Fibroblast of lung (primary cell): ENCODE measurements around the gene MYO6. TPM values are rescaled to one million over a fixed set of nuclear protein-coding genes. Genes with fewer than 3 reads are reported as not detected.

Experiments used
- DNase-seq, 2 donors: peaks; one replicate each; pipeline versions ENCODE4 v3.0.0 to v3.0.0-alpha.2; 2010; ENCODE audit warnings: low read depth in 2 of 2
- H2AFZ ChIP-seq: 2 replicates; pipeline ENCODE4 v1.5.1; 2012; ENCODE audit warnings: low read length, control low read depth, inconsistent platforms
- H3K27ac ChIP-seq: 2 replicates; pipeline ENCODE4 v1.5.1; 2011; ENCODE audit warnings: low read length, control low read depth; ENCODE audit not compliant: insufficient read depth
- H3K27me3 ChIP-seq: 2 replicates; pipeline ENCODE4 v1.5.1; 2011; ENCODE audit warnings: mild to moderate bottlenecking, low read length; ENCODE audit not compliant: control insufficient read depth, insufficient read depth
- H3K36me3 ChIP-seq: 2 replicates; pipeline ENCODE4 v1.5.1; 2011; ENCODE audit warnings: low read length; ENCODE audit not compliant: control insufficient read depth, insufficient read depth
- H3K4me1 ChIP-seq: 2 replicates; pipeline ENCODE4 v1.5.1; 2011; ENCODE audit warnings: low read length; ENCODE audit not compliant: control insufficient read depth, insufficient read depth; ENCODE audit errors: extremely low read depth
- H3K4me2 ChIP-seq: 2 replicates; pipeline ENCODE4 v1.5.1; 2011; ENCODE audit warnings: low read length, control low read depth; ENCODE audit not compliant: insufficient read depth; ENCODE audit errors: extremely low read depth
- H3K4me3 ChIP-seq, 4 experiments: fragments of 200-600 bp in 1 of 4; sonication (generic) in 1 of 4; replicated peaks in 1 of 4; 2 replicates each; pipeline ENCODE4 v1.5.1; 2011 to 2016; ENCODE audit warnings: low read length in 4 of 4, low read depth in 3 of 4, mild to moderate bottlenecking in 3 of 4, control low read depth in 2 of 4, inconsistent platforms in 1 of 4, mixed read lengths in 1 of 4; ENCODE audit not compliant: insufficient read depth in 1 of 4; ENCODE audit errors: control extremely low read depth in 1 of 4
- H3K79me2 ChIP-seq: 2 replicates; pipeline ENCODE4 v1.5.1; 2012; ENCODE audit warnings: mild to moderate bottlenecking, low read length, inconsistent platforms; ENCODE audit not compliant: control insufficient read depth, insufficient read depth
- H3K9ac ChIP-seq: 2 replicates; pipeline ENCODE4 v1.5.1; 2011; ENCODE audit warnings: mild to moderate bottlenecking, low read length, control low read depth; ENCODE audit not compliant: insufficient read depth
- H3K9me3 ChIP-seq: 2 replicates; pipeline ENCODE4 v1.5.1; 2012; ENCODE audit warnings: low read depth, low read length; ENCODE audit not compliant: control insufficient read depth, insufficient read depth
- H4K20me1 ChIP-seq: 2 replicates; pipeline ENCODE4 v1.5.1; 2011; ENCODE audit warnings: low read length; ENCODE audit not compliant: control insufficient read depth, insufficient read depth; ENCODE audit errors: extremely low read depth
- CTCF ChIP-seq, 2 donors: IDR thresholded peaks in 1 of 2; conservative IDR thresholded peaks in 1 of 2; 1 replicate in 1 of 2; 2 replicates in 1 of 2; pipeline ENCODE4 v1.5.1; 2011 to 2012; ENCODE audit warnings: low read length in 2 of 2, control low read depth in 1 of 2, inconsistent platforms in 1 of 2, low read depth in 1 of 2, mild to moderate bottlenecking in 1 of 2
- EZH2 ChIP-seq: IDR thresholded peaks from 2 replicates; pipeline ENCODE4 v1.5.1; 2012; ENCODE audit warnings: low read length, control low read depth, mild to moderate bottlenecking; ENCODE audit errors: missing control alignments
- polyA plus RNA-seq, 2 donors: library from polyadenylated mRNA; depleted of rRNA in 1 of 2; stranded (reverse) in 1 of 2; unstranded in 1 of 2; fragments of >200 nt; gene quantifications; 2 replicates each; pipeline ENCODE4 v1.2.1, GENCODE V29; 2011 to 2012; ENCODE audit warnings: missing spikeins in 1 of 2
- total RNA-seq: library from RNA; depleted of rRNA; stranded (reverse); fragments of >200 nt; gene quantifications from 2 replicates; pipeline ENCODE4 v1.2.1, GENCODE V29; 2014

MYO6 gene
- total and polyA plus RNA-seq, 2 donors (not counting 1 experiment from before 2014, with no cell fraction given) = 16.9 to 24.9 TPM

- TF ChIP-seq CTCF (conservative IDR thresholded peaks at IDR 0.05 in 1 of 2, IDR thresholded peaks at IDR 0.05 in 1 of 2; ENCODE audit: low read depth in 1 of 2, low read length in 2 of 2) (no peak), EZH2 (no peak)
- H3K4me3 ChIP-seq = no peak overlapping the region
- no peak for DNase-seq
Observed at GRCh38 chr6:75876152-75876551, 127.1 kb downstream of the MYO6 start.

GRCh38 chr6:75880305-75880704 is 131.3 kb downstream of the MYO6 start:
- no peak overlapping the region for H3K4me3 ChIP-seq
- no peaks in the 10 kb centered on the region for H4K20me1 ChIP-seq
- H2AFZ ChIP-seq = no peak overlapping the region
- H3K9me3 ChIP-seq = no peaks in the 10 kb centered on the region
- TF ChIP-seq CTCF (conservative IDR thresholded peaks at IDR 0.05 in 1 of 2, IDR thresholded peaks at IDR 0.05 in 1 of 2; ENCODE audit: low read depth in 1 of 2, low read length in 2 of 2) (no peak), EZH2 (no peak)
- no peak overlapping the region for H3K4me2 ChIP-seq
- no peak overlapping the region for H3K27ac ChIP-seq
- no peaks in the 10 kb centered on the region for H3K27me3 ChIP-seq
- no peak for DNase-seq
- no peaks in the 10 kb centered on the region for H3K79me2 ChIP-seq
- no peak overlapping the region for H3K9ac ChIP-seq
- peaks cover 3% of the 10 kb centered on the region for H3K4me1 ChIP-seq
- H3K36me3 ChIP-seq = no peaks in the 10 kb centered on the region

More at GRCh38 chr6:75876152-75876551, 127.1 kb downstream of the MYO6 start:
- Histone ChIP-seq H3K27ac (no peak overlapping the region), H4K20me1 (no peaks in the 10 kb centered on the region), H3K4me2 (no peak overlapping the region), H3K9me3 (no peaks in the 10 kb centered on the region), H3K27me3 (no peaks in the 10 kb centered on the region), H3K9ac (no peak overlapping the region), H3K79me2 (no peaks in the 10 kb centered on the region), H2AFZ (no peak overlapping the region), H3K4me1 (no peaks in the 10 kb centered on the region), H3K36me3 (no peaks in the 10 kb centered on the region)

GRCh38 chr6:75882734-75883133 is 133.7 kb downstream of the MYO6 start:
- DNase-seq = peak; percentile 59 to 87
- Histone ChIP-seq H3K4me1 (peaks cover 3% of the 10 kb centered on the region), H3K9ac (no peak overlapping the region), H3K27me3 (no peaks in the 10 kb centered on the region), H3K4me3 (no peak overlapping the region), H2AFZ (no peak overlapping the region), H3K27ac (no peak overlapping the region), H3K9me3 (no peaks in the 10 kb centered on the region), H3K4me2 (no peak overlapping the region), H4K20me1 (no peaks in the 10 kb centered on the region), H3K79me2 (no peaks in the 10 kb centered on the region), H3K36me3 (no peaks in the 10 kb centered on the region)
- TF ChIP-seq CTCF (conservative IDR thresholded peaks at IDR 0.05 in 1 of 2, IDR thresholded peaks at IDR 0.05 in 1 of 2; ENCODE audit: low read depth in 1 of 2, low read length in 2 of 2) = no peak
- TF ChIP-seq EZH2 = no peak
